ENCODE results near the gene TEX261.

DNA sequence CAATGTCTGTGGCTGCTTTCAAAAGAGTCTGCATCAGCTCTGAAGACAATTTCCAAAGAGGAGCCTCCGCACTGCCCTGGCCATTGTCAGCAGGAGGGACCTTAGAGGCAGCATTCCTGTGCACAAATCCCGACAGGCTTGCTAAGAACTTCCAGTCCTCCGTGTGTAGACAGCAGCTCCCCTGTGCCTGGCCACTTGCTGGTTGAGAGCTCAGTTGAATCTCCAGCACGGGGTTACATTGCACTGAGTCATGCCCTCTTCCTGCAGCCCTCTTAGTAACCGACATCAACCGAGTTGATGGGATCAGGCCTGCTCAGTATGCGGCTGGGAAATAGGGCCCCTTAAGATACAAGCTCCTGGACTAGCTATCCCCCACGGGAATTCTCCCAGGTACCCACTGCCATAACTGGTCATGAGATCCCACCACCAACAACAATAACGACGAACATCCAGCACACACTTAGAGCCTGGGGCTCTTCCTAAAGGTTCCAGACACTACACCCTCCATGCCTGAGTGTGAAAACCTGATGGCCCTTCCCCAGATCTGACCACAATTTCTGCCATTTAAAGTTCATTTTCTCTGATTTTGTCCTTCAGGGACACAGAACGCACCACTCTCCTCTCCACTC is 47.0 kb downstream of the TEX261 start:
- TF ChIP-seq, protein P1, sequence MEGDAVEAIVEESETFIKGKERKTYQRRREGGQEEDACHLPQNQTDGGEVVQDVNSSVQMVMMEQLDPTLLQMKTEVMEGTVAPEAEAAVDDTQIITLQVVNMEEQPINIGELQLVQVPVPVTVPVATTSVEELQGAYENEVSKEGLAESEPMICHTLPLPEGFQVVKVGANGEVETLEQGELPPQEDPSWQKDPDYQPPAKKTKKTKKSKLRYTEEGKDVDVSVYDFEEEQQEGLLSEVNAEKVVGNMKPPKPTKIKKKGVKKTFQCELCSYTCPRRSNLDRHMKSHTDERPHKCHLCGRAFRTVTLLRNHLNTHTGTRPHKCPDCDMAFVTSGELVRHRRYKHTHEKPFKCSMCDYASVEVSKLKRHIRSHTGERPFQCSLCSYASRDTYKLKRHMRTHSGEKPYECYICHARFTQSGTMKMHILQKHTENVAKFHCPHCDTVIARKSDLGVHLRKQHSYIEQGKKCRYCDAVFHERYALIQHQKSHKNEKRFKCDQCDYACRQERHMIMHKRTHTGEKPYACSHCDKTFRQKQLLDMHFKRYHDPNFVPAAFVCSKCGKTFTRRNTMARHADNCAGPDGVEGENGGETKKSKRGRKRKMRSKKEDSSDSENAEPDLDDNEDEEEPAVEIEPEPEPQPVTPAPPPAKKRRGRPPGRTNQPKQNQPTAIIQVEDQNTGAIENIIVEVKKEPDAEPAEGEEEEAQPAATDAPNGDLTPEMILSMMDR (IDR thresholded peaks at IDR 0.05; ENCODE audit: extremely low read depth in 1 of 2, insufficient read depth in 1 of 2, low read depth in 1 of 2, low read length in 2 of 2) = no peak
- no peak for TF ChIP-seq EZH2 (IDR thresholded peaks at IDR 0.05; ENCODE audit: borderline replicate concordance, low read depth, low read length, severe bottlenecking)
- no peak for TF ChIP-seq POLR2A (IDR thresholded peaks at IDR 0.05; ENCODE audit: low read depth, low read length)

Measured in endothelial cell of umbilical vein (primary cell).